H9 (cell line): ENCODE data around the gene CHAF1A. TPM values are rescaled to one million over a fixed set of nuclear protein-coding genes. Genes with fewer than 3 reads are reported as not detected.

ENCODE experiments used
- DNase-seq: peaks from one replicate; pipeline ENCODE4 v3.0.0-alpha.2; 2017
- H2AFZ ChIP-seq: one replicate; pipeline ENCODE4 v1.6.1; 2013; ENCODE audit warnings: mild to moderate bottlenecking, low read length, control low read depth, moderate library complexity
- H2AK5ac ChIP-seq: 2 replicates; pipeline ENCODE4 v1.6.1; 2013; ENCODE audit warnings: low read length, control low read depth, mixed read lengths; ENCODE audit not compliant: insufficient read length
- H2BK120ac ChIP-seq: one replicate; pipeline ENCODE4 v1.6.1; 2013; ENCODE audit warnings: low read depth, mild to moderate bottlenecking, low read length, control low read depth, inconsistent platforms; ENCODE audit not compliant: poor library complexity, severe bottlenecking
- H2BK12ac ChIP-seq: 2 replicates; pipeline ENCODE4 v1.6.1; 2013; ENCODE audit warnings: low read length, control low read depth, mixed read lengths, low read depth; ENCODE audit not compliant: insufficient read length
- H2BK15ac ChIP-seq: 2 replicates; pipeline ENCODE4 v1.6.1; 2013; ENCODE audit warnings: low read depth, low read length, control low read depth
- H2BK20ac ChIP-seq: one replicate; pipeline ENCODE4 v1.6.1; 2013; ENCODE audit warnings: low read depth, mild to moderate bottlenecking, low read length, control low read depth, inconsistent platforms; ENCODE audit not compliant: poor library complexity, severe bottlenecking
- H2BK5ac ChIP-seq: 2 replicates; pipeline ENCODE4 v1.6.1; 2013; ENCODE audit warnings: low read length, control low read depth, mixed read lengths; ENCODE audit not compliant: insufficient read length
- H3K14ac ChIP-seq: 2 replicates; pipeline ENCODE4 v1.6.1; 2013; ENCODE audit warnings: low read length, control low read depth; ENCODE audit not compliant: insufficient read depth
- H3K18ac ChIP-seq: 2 replicates; pipeline ENCODE4 v1.6.1; 2013; ENCODE audit warnings: low read depth, mild to moderate bottlenecking, mixed read lengths, low read length, control low read depth; ENCODE audit not compliant: insufficient read length
- H3K23ac ChIP-seq: 2 replicates; pipeline ENCODE4 v1.6.1; 2013; ENCODE audit warnings: low read length, control low read depth, mixed read lengths, low read depth; ENCODE audit not compliant: insufficient read length
- H3K23me2 ChIP-seq: 2 replicates; pipeline ENCODE4 v1.6.1; 2013; ENCODE audit warnings: low read depth, mild to moderate bottlenecking, mixed read lengths, low read length, control low read depth; ENCODE audit not compliant: insufficient read length, poor library complexity, severe bottlenecking
- H3K27ac ChIP-seq: 2 replicates; pipeline ENCODE4 v1.5.1; 2013; ENCODE audit warnings: low read length, control low read depth, mixed read lengths, low read depth; ENCODE audit not compliant: insufficient read length
- H3K27me3 ChIP-seq: 2 replicates; pipeline ENCODE4 v1.6.1; 2013; ENCODE audit warnings: low read length, control low read depth, inconsistent platforms; ENCODE audit not compliant: insufficient read depth
- H3K4ac ChIP-seq: 2 replicates; pipeline ENCODE4 v1.6.1; 2013; ENCODE audit warnings: low read depth, mild to moderate bottlenecking, control low read depth, inconsistent platforms, low read length, moderate library complexity
- H3K4me1 ChIP-seq: 2 replicates; pipeline ENCODE4 v1.6.1; 2013; ENCODE audit warnings: low read length, control low read depth, inconsistent platforms; ENCODE audit not compliant: insufficient read depth
- H3K4me2 ChIP-seq: 2 replicates; pipeline ENCODE4 v1.6.1; 2013; ENCODE audit warnings: low read length, control low read depth, mixed read lengths; ENCODE audit not compliant: insufficient read length, insufficient read depth
- H3K56ac ChIP-seq: 2 replicates; pipeline ENCODE4 v1.6.1; 2013; ENCODE audit warnings: low read depth, mild to moderate bottlenecking, mixed read lengths, low read length, control low read depth; ENCODE audit not compliant: insufficient read length
- H3K79me1 ChIP-seq: 2 replicates; pipeline ENCODE4 v1.6.1; 2013; ENCODE audit warnings: low read depth, mild to moderate bottlenecking, moderate library complexity, low read length, control low read depth, inconsistent platforms; ENCODE audit not compliant: insufficient read depth, poor library complexity, severe bottlenecking
- H3K79me2 ChIP-seq: 2 replicates; pipeline ENCODE4 v1.6.1; 2013; ENCODE audit warnings: low read length, control low read depth, inconsistent platforms; ENCODE audit not compliant: insufficient read depth
- H3K9ac ChIP-seq: 2 replicates; pipeline ENCODE4 v1.6.1; 2013; ENCODE audit warnings: low read length, control low read depth, mixed read lengths; ENCODE audit not compliant: insufficient read length; ENCODE audit errors: extremely low read depth
- H3K9me3 ChIP-seq: one replicate; pipeline ENCODE4 v1.6.1; 2013; ENCODE audit warnings: low read depth, low read length, inconsistent platforms; ENCODE audit not compliant: control insufficient read depth
- H3T11ph ChIP-seq: one replicate; pipeline ENCODE4 v1.6.1; 2013; ENCODE audit warnings: mild to moderate bottlenecking, low read length, control low read depth, inconsistent platforms
- H4K20me1 ChIP-seq: one replicate; pipeline ENCODE4 v1.6.1; 2013; ENCODE audit not compliant: control insufficient read depth, insufficient read length, insufficient read depth
- H4K5ac ChIP-seq: 2 replicates; pipeline ENCODE4 v1.6.1; 2013; ENCODE audit warnings: low read depth, mild to moderate bottlenecking, mixed read lengths, low read length, control low read depth; ENCODE audit not compliant: insufficient read length
- H4K8ac ChIP-seq: replicated peaks from 2 replicates; pipeline ENCODE4 v1.6.1; 2013; ENCODE audit warnings: low read length, control low read depth, mixed read lengths, low read depth; ENCODE audit not compliant: insufficient read length
- H4K91ac ChIP-seq: 2 replicates; pipeline ENCODE4 v1.6.1; 2013; ENCODE audit warnings: low read depth, mild to moderate bottlenecking, moderate library complexity, mixed read lengths, low read length, control low read depth; ENCODE audit not compliant: insufficient read length
- H3K27ac Mint-ChIP-seq, 3 experiments: 2 replicates in 2 of 3; 3 replicates in 1 of 3; pipeline ENCODE4 v1.8.0; 2020 to 2021; ENCODE audit warnings: mixed read lengths in 3 of 3, mild to moderate bottlenecking in 1 of 3, moderate library complexity in 1 of 3
- H3K27me3 Mint-ChIP-seq: 2 replicates; pipeline ENCODE4 v1.8.0; 2021; ENCODE audit warnings: low read depth, mild to moderate bottlenecking, moderate library complexity, mixed read lengths
- H3K36me3 Mint-ChIP-seq, 3 experiments: 2 replicates in 2 of 3; 3 replicates in 1 of 3; pipeline ENCODE4 v1.8.0; 2020 to 2021; ENCODE audit warnings: low read depth in 3 of 3, mixed read lengths in 3 of 3; ENCODE audit not compliant: insufficient read depth in 1 of 3
- H3K4me1 Mint-ChIP-seq, 2 experiments: 2 replicates each; pipeline ENCODE4 v1.8.0; 2020; ENCODE audit warnings: mixed read lengths in 2 of 2
- H3K4me3 Mint-ChIP-seq, 2 experiments: 2 replicates in 1 of 2; 3 replicates in 1 of 2; pipeline ENCODE4 v1.8.0; 2020 to 2021; ENCODE audit warnings: mild to moderate bottlenecking in 2 of 2, mixed read lengths in 2 of 2, moderate library complexity in 1 of 2
- H3K9me3 Mint-ChIP-seq, 2 experiments: 2 replicates in 1 of 2; 3 replicates in 1 of 2; pipeline ENCODE4 v1.8.0; 2020; ENCODE audit warnings: mild to moderate bottlenecking in 2 of 2, mixed read lengths in 2 of 2, moderate library complexity in 1 of 2
- WGBS: extraction: QIAGEN DNeasy Blood & Tissue Kit; methylation state at CpG from one replicate; pipeline ENCODE4 v1.1.7; 2013; ENCODE audit warnings: missing lambda C conversion rate, low lambda C conversion rate, mixed read lengths; ENCODE audit not compliant: insufficient read length; ENCODE audit errors: extremely low coverage; 5-methylcytosine and 5-hydroxymethylcytosine counted together
- total RNA-seq: library from RNA; stranded (reverse); gene quantifications from 2 replicates; pipeline ENCODE4 v1.2.1, GENCODE V29; 2021
- TF ChIP-seq, protein P1 (sequence below): fragments of 200-600 bp; sonication (generic); conservative IDR thresholded peaks from 3 replicates; pipeline ENCODE4 v1.8.0; 2021; ENCODE audit warnings: antibody characterized with exemption, mild to moderate bottlenecking

CHAF1A gene
- total RNA-seq, 1 experiment from 2014 or later: 143 TPM

DNA sequence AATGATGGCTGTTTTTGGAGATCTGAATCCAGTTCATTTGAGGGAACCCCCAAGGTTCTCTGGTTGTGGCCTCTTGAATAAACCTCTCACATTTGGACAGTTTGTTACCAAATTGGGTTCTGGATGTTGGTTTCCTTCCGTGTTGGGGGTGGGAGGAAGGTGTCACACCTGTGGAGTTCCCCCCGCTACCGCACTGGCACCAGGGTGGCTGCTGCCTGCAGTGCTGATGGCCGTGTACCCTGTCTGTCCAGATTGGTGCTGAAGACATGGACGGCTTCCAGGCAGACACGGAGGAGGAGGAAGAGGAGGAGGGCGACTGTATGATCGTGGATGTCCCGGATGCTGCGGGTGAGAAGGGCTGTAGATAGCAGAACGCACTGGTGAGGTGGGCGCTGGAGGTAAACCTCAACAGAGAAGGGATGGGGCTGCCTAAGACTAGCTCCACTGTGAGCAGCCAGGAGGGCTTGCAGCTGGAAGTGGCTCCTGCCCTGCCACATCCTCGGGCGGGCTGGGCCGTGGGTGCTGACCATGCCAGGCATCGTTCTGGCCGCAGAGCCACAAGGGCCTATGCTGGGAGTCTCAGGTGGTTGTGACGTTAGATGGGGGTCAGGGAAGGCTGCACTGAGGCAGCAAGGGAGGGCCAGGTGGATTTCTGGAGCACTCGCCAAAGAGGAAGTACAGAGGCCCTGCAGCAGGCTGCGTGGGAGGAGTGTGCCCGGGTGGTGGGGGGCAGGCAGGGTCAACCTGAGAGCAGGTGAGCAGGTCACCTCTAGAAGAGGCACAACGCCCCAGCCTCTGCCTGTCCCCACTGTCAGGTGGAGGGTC lies 39.8 kb downstream of the CHAF1A start:
- H2BK5ac ChIP-seq: no peak overlapping the region
- no peak overlapping the region for H2BK15ac ChIP-seq
- peaks cover 2% of the 10 kb centered on the region for H4K20me1 ChIP-seq
- no peaks in the 10 kb centered on the region for H3K27me3 ChIP-seq
- H2AFZ ChIP-seq: no peak overlapping the region
- H3K27ac Mint-ChIP-seq: peak overlapping the region; percentile 28 to 93 (median 90)
- H3K4me1 Mint-ChIP-seq: peaks cover 4 to 5% of the 10 kb centered on the region in 2 experiments; a peak in 2 of 4 replicates
- H3K79me1 ChIP-seq: peaks cover 1% of the 10 kb centered on the region
- H3K27me3 Mint-ChIP-seq: no peaks in the 10 kb centered on the region; the same call in 1 of the 2 replicates
- no peak overlapping the region for H3K18ac ChIP-seq
- no peak overlapping the region for H3K14ac ChIP-seq
- no CpG with 5 or more reads among the region's 22 CpGs for WGBS
- TF ChIP-seq, protein P1, sequence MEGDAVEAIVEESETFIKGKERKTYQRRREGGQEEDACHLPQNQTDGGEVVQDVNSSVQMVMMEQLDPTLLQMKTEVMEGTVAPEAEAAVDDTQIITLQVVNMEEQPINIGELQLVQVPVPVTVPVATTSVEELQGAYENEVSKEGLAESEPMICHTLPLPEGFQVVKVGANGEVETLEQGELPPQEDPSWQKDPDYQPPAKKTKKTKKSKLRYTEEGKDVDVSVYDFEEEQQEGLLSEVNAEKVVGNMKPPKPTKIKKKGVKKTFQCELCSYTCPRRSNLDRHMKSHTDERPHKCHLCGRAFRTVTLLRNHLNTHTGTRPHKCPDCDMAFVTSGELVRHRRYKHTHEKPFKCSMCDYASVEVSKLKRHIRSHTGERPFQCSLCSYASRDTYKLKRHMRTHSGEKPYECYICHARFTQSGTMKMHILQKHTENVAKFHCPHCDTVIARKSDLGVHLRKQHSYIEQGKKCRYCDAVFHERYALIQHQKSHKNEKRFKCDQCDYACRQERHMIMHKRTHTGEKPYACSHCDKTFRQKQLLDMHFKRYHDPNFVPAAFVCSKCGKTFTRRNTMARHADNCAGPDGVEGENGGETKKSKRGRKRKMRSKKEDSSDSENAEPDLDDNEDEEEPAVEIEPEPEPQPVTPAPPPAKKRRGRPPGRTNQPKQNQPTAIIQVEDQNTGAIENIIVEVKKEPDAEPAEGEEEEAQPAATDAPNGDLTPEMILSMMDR: no peak
- H3K9me3 Mint-ChIP-seq: no peaks in the 10 kb centered on the region
- no peak overlapping the region for H4K5ac ChIP-seq
- DNase-seq: no peak
- H3K79me2 ChIP-seq: no peaks in the 10 kb centered on the region
- no peak overlapping the region for H2BK120ac ChIP-seq
- H2BK20ac ChIP-seq: no peak overlapping the region
- no peak overlapping the region for H3K23ac ChIP-seq
- peaks cover 28 to 67% (median 53%) of the 10 kb centered on the region in 3 experiments for H3K36me3 Mint-ChIP-seq
- no peaks in the 10 kb centered on the region for H3K9me3 ChIP-seq
- H2BK12ac ChIP-seq: no peak overlapping the region
- H3K4ac ChIP-seq: no peak overlapping the region
- H3K4me2 ChIP-seq: no peak overlapping the region
- H3T11ph ChIP-seq: no peak overlapping the region
- H4K91ac ChIP-seq: no peak overlapping the region
- H4K8ac ChIP-seq: no peak overlapping the region
- H3K9ac ChIP-seq: no peak overlapping the region
- H2AK5ac ChIP-seq: no peak overlapping the region
- no peaks in the 10 kb centered on the region for H3K4me1 ChIP-seq
- H3K27ac ChIP-seq: no peak overlapping the region
- H3K56ac ChIP-seq: no peak overlapping the region
- no peaks in the 10 kb centered on the region for H3K23me2 ChIP-seq
- 0 out of 5 replicates have a peak overlapping the region, but pooled peaks of 1 of the 2 experiments have one; percentile 0 for H3K4me3 Mint-ChIP-seq
